Neural progenitor cell (in vitro differentiated cells): ENCODE results near the gene CSRP1. TPM values are rescaled to one million over a fixed set of nuclear protein-coding genes. Genes with fewer than 3 reads are reported as not detected.
"Not testable (repeated sequence)": the region's sequence is repeated elsewhere in the genome, so short reads cannot be mapped to it uniquely, and the experiment has no call there.

ENCODE experiments used
- DNase-seq: peaks from one replicate; pipeline ENCODE4 v3.0.0-alpha.2; 2016; ENCODE audit warnings: low spot score
- H2AFZ ChIP-seq: fragments of 200-600 bp; sonication (generic); replicated peaks from 2 replicates; pipeline ENCODE4 v1.6.1; 2016; ENCODE audit warnings: antibody characterized with exemption
- H3F3A ChIP-seq: fragments of 200-600 bp; sonication (generic); 2 replicates; pipeline ENCODE4 v1.6.1; 2016; ENCODE audit warnings: antibody characterized with exemption, low read depth
- H3K27ac ChIP-seq: fragments of 200-600 bp; sonication (generic); 2 replicates; pipeline ENCODE4 v1.5.1; 2016; ENCODE audit warnings: mild to moderate bottlenecking
- H3K27me3 ChIP-seq: fragments of 200-600 bp; sonication (generic); 2 replicates; pipeline ENCODE4 v1.6.1; 2016; ENCODE audit warnings: mild to moderate bottlenecking, moderate library complexity
- H3K36me3 ChIP-seq: fragments of 200-600 bp; sonication (generic); 2 replicates; pipeline ENCODE4 v1.5.1; 2016
- H3K4me1 ChIP-seq: fragments of 200-600 bp; sonication (generic); 2 replicates; pipeline ENCODE4 v1.6.1; 2016; ENCODE audit warnings: mixed run types
- H3K4me2 ChIP-seq: fragments of 200-600 bp; sonication (generic); 2 replicates; pipeline ENCODE4 v1.6.1; 2016
- H3K4me3 ChIP-seq: fragments of 200-600 bp; sonication (generic); 2 replicates; pipeline ENCODE4 v1.5.1; 2016
- H3K79me2 ChIP-seq: fragments of 200-600 bp; sonication (generic); 2 replicates; pipeline ENCODE4 v1.6.1; 2016; ENCODE audit warnings: low read depth
- H3K9ac ChIP-seq: fragments of 200-600 bp; sonication (generic); 2 replicates; pipeline ENCODE4 v1.6.1; 2016
- H3K9me3 ChIP-seq: fragments of 200-600 bp; sonication (generic); 2 replicates; pipeline ENCODE4 v1.5.1; 2016; ENCODE audit warnings: low read depth
- H4K20me1 ChIP-seq: fragments of 200-600 bp; sonication (generic); 2 replicates; pipeline ENCODE4 v1.6.1; 2016; ENCODE audit warnings: low read depth
- H3K27ac Mint-ChIP-seq: 3 replicates; pipeline ENCODE4 v1.8.0; 2021; ENCODE audit warnings: mixed read lengths
- H3K27me3 Mint-ChIP-seq: 2 replicates; pipeline ENCODE4 v1.8.0; 2022; ENCODE audit warnings: low read depth, mild to moderate bottlenecking, inconsistent platforms, moderate library complexity, mixed read lengths; ENCODE audit not compliant: insufficient read depth
- H3K36me3 Mint-ChIP-seq: 3 replicates; pipeline ENCODE4 v1.8.0; 2021; ENCODE audit warnings: mixed read lengths
- H3K4me1 Mint-ChIP-seq: 3 replicates; pipeline ENCODE4 v1.8.0; 2021; ENCODE audit warnings: mixed read lengths
- H3K4me3 Mint-ChIP-seq: 3 replicates; pipeline ENCODE4 v1.8.0; 2021; ENCODE audit warnings: mild to moderate bottlenecking, moderate library complexity, mixed read lengths
- H3K9me3 Mint-ChIP-seq: 3 replicates; pipeline ENCODE4 v1.8.0; 2020; ENCODE audit warnings: mixed read lengths
- CTCF ChIP-seq: fragments of 200-600 bp; sonication (generic); IDR thresholded peaks from 2 replicates; pipeline ENCODE4 v1.5.1; 2017; ENCODE audit warnings: antibody characterized with exemption, mild to moderate bottlenecking
- EZH2 ChIP-seq: fragments of 200-600 bp; sonication (generic); IDR thresholded peaks from 2 replicates; pipeline ENCODE4 v1.6.1; 2017; ENCODE audit warnings: antibody characterized with exemption, mild to moderate bottlenecking, moderate library complexity
- EZH2phosphoT487 ChIP-seq: fragments of 200-600 bp; sonication (generic); IDR thresholded peaks from 2 replicates; pipeline ENCODE4 v1.6.1; 2017; ENCODE audit warnings: antibody characterized with exemption
- total RNA-seq: library from RNA; depleted of rRNA; stranded (reverse); fragments of >200 nt; gene quantifications from 2 replicates; pipeline ENCODE4 v1.2.3, GENCODE V29; 2015; ENCODE audit warnings: low replicate concordance

CSRP1 gene
- total RNA-seq, 1 donor from 2014 or later, result 2.5 TPM

GRCh38 chr1:201480231-201481003 lies 26.5 kb downstream of the CSRP1 start:
- Mint-ChIP-seq H3K27ac (no peak overlapping the region), H3K27me3 (peaks cover 27% of the 10 kb centered on the region), H3K4me1 (peaks cover 23% of the 10 kb centered on the region), H3K36me3 (no peaks in the 10 kb centered on the region), H3K9me3 (no peaks in the 10 kb centered on the region), H3K4me3 (peak overlapping the region; percentile 76)
- no peaks in the 10 kb centered on the region for H3K79me2 ChIP-seq
- TF ChIP-seq EZH2 (no peak), EZH2phosphoT487 (no peak), CTCF (no peak)
- peaks cover 33% of the 10 kb centered on the region for H3K27me3 ChIP-seq
- peak overlapping the region; percentile 74 for H3K4me2 ChIP-seq
- H4K20me1 ChIP-seq, result no peaks in the 10 kb centered on the region
- peaks cover 19% of the 10 kb centered on the region for H3F3A ChIP-seq
- H3K36me3 ChIP-seq, result no peaks in the 10 kb centered on the region
- DNase-seq, result peak; percentile 82
- H3K4me1 ChIP-seq, result peaks cover 3% of the 10 kb centered on the region
- H3K9ac ChIP-seq, result no peak overlapping the region
- peak overlapping the region; percentile 38 for H3K4me3 ChIP-seq
- no peak overlapping the region for H3K27ac ChIP-seq
- no peaks in the 10 kb centered on the region for H3K9me3 ChIP-seq
- no peak overlapping the region for H2AFZ ChIP-seq

- H3K79me2 ChIP-seq, result no peaks in the 10 kb centered on the region
- no peak overlapping the region for H3K27ac Mint-ChIP-seq
- H3K36me3 Mint-ChIP-seq, result no peaks in the 10 kb centered on the region
- H3K9ac ChIP-seq, result no peak overlapping the region
- H3K9me3 ChIP-seq, result no peaks in the 10 kb centered on the region
- H3K4me2 ChIP-seq, result no peak overlapping the region
- H4K20me1 ChIP-seq, result no peaks in the 10 kb centered on the region
- H3K27me3 Mint-ChIP-seq, result peaks cover 27% of the 10 kb centered on the region
- no peak overlapping the region for H3K4me3 ChIP-seq
- H3K27me3 ChIP-seq, result peaks cover 33% of the 10 kb centered on the region
- TF ChIP-seq CTCF (no peak), EZH2phosphoT487 (no peak), EZH2 (no peak)
- H3K36me3 ChIP-seq, result no peaks in the 10 kb centered on the region
- H3K4me1 ChIP-seq, result peaks cover 3% of the 10 kb centered on the region
- no peak overlapping the region for H3K27ac ChIP-seq
- DNase-seq, result no peak
- H3F3A ChIP-seq, result peaks cover 19% of the 10 kb centered on the region
- no peak overlapping the region for H3K4me3 Mint-ChIP-seq
- H3K4me1 Mint-ChIP-seq, result peaks cover 23% of the 10 kb centered on the region
- no peaks in the 10 kb centered on the region for H3K9me3 Mint-ChIP-seq
- H2AFZ ChIP-seq, result no peak overlapping the region
Observed at GRCh38 chr1:201479201-201479730, 27.7 kb downstream of the CSRP1 start.

GRCh38 chr1:201478666-201479065 lies 28.3 kb downstream of the CSRP1 start:
- H3K36me3 Mint-ChIP-seq, H3K27ac Mint-ChIP-seq, H3K9ac ChIP-seq, H3K4me3 Mint-ChIP-seq, H2AFZ ChIP-seq, H3K4me2 ChIP-seq, H3K9me3 ChIP-seq, H4K20me1 ChIP-seq, H3K79me2 ChIP-seq, H3K4me3 ChIP-seq, H3K27ac ChIP-seq, H3K9me3 Mint-ChIP-seq, H3K4me1 ChIP-seq, H3K36me3 ChIP-seq, DNase-seq: not testable (repeated sequence)
- peaks cover 19% of the 10 kb centered on the region for H3F3A ChIP-seq
- Mint-ChIP-seq H3K27me3 (peaks cover 27% of the 10 kb centered on the region), H3K4me1 (peaks cover 23% of the 10 kb centered on the region)
- peaks cover 33% of the 10 kb centered on the region for H3K27me3 ChIP-seq
